NCI-H82 (cell line): ENCODE results near the gene AFAP1.

Experiments
- DNase-seq: peaks from one replicate; lab custom pipeline; 2025; lab: John Stamatoyannopoulos, UW

The AFAP1 gene

GRCh38 chr4:7736436-7737267, 203.0 kb downstream of the AFAP1 start:
- DNase-seq = no peak

- no peak for DNase-seq
Observed at GRCh38 chr4:7735961-7736360, 203.7 kb downstream of the AFAP1 start.

- DNase-seq = no peak
Observed at GRCh38 chr4:7735395-7735794, 204.3 kb downstream of the AFAP1 start.

- DNase-seq = no peak
Observed at GRCh38 chr4:7734651-7735260, 204.9 kb downstream of the AFAP1 start.

GRCh38 chr4:7733801-7734650, 205.6 kb downstream of the AFAP1 start:
- no peak for DNase-seq

- no peak for DNase-seq
Observed at GRCh38 chr4:7733201-7733600, 206.5 kb downstream of the AFAP1 start.

GRCh38 chr4:7732263-7732662, 207.4 kb downstream of the AFAP1 start:
- no peak for DNase-seq

- DNase-seq = no peak
Observed at GRCh38 chr4:7731437-7731836, 208.2 kb downstream of the AFAP1 start.

- no peak for DNase-seq
Observed at GRCh38 chr4:7727749-7728148, 211.9 kb downstream of the AFAP1 start.

GRCh38 chr4:7726665-7727413, 212.8 kb downstream of the AFAP1 start:
- no peak for DNase-seq

- no peak for DNase-seq
Observed at GRCh38 chr4:7725951-7726350, 213.7 kb downstream of the AFAP1 start.

- DNase-seq = no peak
Observed at GRCh38 chr4:7723625-7724024, 216.0 kb downstream of the AFAP1 start.

GRCh38 chr4:7722766-7723387, 216.8 kb downstream of the AFAP1 start:
- no peak for DNase-seq

GRCh38 chr4:7721984-7722551, 217.6 kb downstream of the AFAP1 start:
- DNase-seq = peak; percentile 9

GRCh38 chr4:7719354-7720174, 220.1 kb downstream of the AFAP1 start:
- DNase-seq = peak; percentile 68

- no peak for DNase-seq
Observed at GRCh38 chr4:7717946-7718490, 221.6 kb downstream of the AFAP1 start.

GRCh38 chr4:7717161-7717560, 222.5 kb downstream of the AFAP1 start:
- no peak for DNase-seq

GRCh38 chr4:7716010-7716721, 223.5 kb downstream of the AFAP1 start:
- no peak for DNase-seq

GRCh38 chr4:7715271-7716009, 224.2 kb downstream of the AFAP1 start:
- no peak for DNase-seq
